Measurements from ENCODE around the gene SDC1.

DNA sequence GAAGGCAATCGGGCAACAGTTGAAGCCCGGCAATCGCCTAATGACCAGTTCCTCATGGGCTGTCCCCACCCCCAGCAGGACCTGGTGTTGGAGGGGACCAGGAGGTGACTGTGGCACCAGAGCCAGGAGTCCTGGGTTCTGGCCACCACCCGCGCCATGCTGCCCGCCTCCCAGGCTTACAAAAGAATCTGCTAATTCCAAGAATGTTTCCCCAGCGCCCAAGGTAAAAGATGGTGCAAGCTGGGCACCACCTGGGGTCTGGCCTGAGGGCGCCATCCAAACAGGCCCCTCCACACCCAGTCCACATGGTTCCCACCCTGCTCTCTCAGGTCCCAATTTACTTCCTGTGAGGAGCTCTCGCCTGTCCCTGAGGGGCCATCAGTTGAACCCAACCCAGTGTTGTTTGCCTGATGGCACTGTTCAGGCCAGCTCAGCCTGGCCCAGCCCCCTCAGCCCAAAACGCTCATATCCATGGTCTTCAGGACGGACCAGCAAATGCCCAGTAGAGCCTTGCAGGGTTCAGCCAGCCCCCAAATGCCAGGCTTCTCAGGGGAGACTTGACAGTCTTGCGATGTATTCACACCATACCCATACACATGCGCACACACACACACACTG is 5.1 kb downstream of the SDC1 start:
- TF ChIP-seq, protein P1, sequence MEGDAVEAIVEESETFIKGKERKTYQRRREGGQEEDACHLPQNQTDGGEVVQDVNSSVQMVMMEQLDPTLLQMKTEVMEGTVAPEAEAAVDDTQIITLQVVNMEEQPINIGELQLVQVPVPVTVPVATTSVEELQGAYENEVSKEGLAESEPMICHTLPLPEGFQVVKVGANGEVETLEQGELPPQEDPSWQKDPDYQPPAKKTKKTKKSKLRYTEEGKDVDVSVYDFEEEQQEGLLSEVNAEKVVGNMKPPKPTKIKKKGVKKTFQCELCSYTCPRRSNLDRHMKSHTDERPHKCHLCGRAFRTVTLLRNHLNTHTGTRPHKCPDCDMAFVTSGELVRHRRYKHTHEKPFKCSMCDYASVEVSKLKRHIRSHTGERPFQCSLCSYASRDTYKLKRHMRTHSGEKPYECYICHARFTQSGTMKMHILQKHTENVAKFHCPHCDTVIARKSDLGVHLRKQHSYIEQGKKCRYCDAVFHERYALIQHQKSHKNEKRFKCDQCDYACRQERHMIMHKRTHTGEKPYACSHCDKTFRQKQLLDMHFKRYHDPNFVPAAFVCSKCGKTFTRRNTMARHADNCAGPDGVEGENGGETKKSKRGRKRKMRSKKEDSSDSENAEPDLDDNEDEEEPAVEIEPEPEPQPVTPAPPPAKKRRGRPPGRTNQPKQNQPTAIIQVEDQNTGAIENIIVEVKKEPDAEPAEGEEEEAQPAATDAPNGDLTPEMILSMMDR (conservative IDR thresholded peaks at IDR 0.05 in 1 of 2, IDR thresholded peaks at IDR 0.05 in 1 of 2; ENCODE audit: extremely low read depth in 1 of 2, insufficient read depth in 1 of 2, low read depth in 1 of 2, low read length in 2 of 2), result no peak
- no peak for TF ChIP-seq EZH2 (IDR thresholded peaks at IDR 0.05; ENCODE audit: borderline replicate concordance, low read length)

Measured in mammary epithelial cell (primary cell).